Vagina (tissue), 2 donors: ENCODE data around the gene TEX22.

Experiments used
- CTCF ChIP-seq, 3 experiments: fragments of 450-650 bp in 2 of 3; fragments of 200-600 bp in 1 of 3; sonication (generic) in 1 of 3; IDR thresholded peaks; one replicate each; pipeline ENCODE4 v1.5.1; 2017 to 2019; ENCODE audit warnings: antibody characterized with exemption in 3 of 3, mild to moderate bottlenecking in 2 of 3, moderate library complexity in 2 of 3
- POLR2A ChIP-seq, 2 donors: fragments of 450-650 bp; IDR thresholded peaks; one replicate each; pipeline ENCODE4 v1.6.1; 2017; ENCODE audit warnings: antibody characterized with exemption in 2 of 2, mild to moderate bottlenecking in 2 of 2, moderate library complexity in 2 of 2

GRCh38 chr14:105445901-105446845 lies 47.8 kb downstream of the TEX22 start:
- TF ChIP-seq CTCF (IDR thresholded peaks at IDR 0.05) (no peak), POLR2A (IDR thresholded peaks at IDR 0.05) (no peak)
